ENCODE measurements around the gene METTL13. TPM values are rescaled to one million over a fixed set of nuclear protein-coding genes. Genes with fewer than 3 reads are reported as not detected.

The METTL13 gene
- total RNA-seq, 2 donors from 2014 or later = 19.9 to 42.7 TPM

- Histone ChIP-seq H3K27ac (no peak overlapping the region), H3K9me3 (no peaks in the 10 kb centered on the region), H3K4me1 (no peaks in the 10 kb centered on the region), H3K27me3 (no peaks in the 10 kb centered on the region), H3K9ac (ENCODE audit: low read depth in 2 of 2, low read length in 2 of 2) (no peak overlapping the region), H3K36me3 (peaks cover 28% of the 10 kb centered on the region), H3K4me3 (no peak overlapping the region)
- TF ChIP-seq CTCF (IDR thresholded peaks at IDR 0.05) = no peak
- no peak for DNase-seq
- intact Hi-C loops (cut with DNase I) = no loop called here
Measured at GRCh38 chr1:171790318-171790717, 8.9 kb downstream of the METTL13 start.

- H3K4me1 ChIP-seq = no peaks in the 10 kb centered on the region
- intact Hi-C loops (cut with DNase I) = no loop called here
Measured at GRCh38 chr1:171792656-171793369, 11.4 kb downstream of the METTL13 start.

GRCh38 chr1:171793636-171794035 lies 12.2 kb downstream of the METTL13 start:
- Histone ChIP-seq H3K36me3 (peaks cover 15% of the 10 kb centered on the region), H3K4me1 (no peaks in the 10 kb centered on the region), H3K9me3 (no peaks in the 10 kb centered on the region), H3K27ac (no peak overlapping the region), H3K4me3 (no peak overlapping the region), H3K27me3 (no peaks in the 10 kb centered on the region), H3K9ac (ENCODE audit: low read depth in 2 of 2, low read length in 2 of 2) (no peak overlapping the region)
- TF ChIP-seq CTCF (IDR thresholded peaks at IDR 0.05) = no peak
- intact Hi-C loops (cut with DNase I) = no loop called here
- DNase-seq = no peak

More at GRCh38 chr1:171792656-171793369, 11.4 kb downstream of the METTL13 start:
- H3K27ac ChIP-seq = no peak overlapping the region
- DNase-seq = no peak
- H3K9ac ChIP-seq (ENCODE audit: low read depth in 2 of 2, low read length in 2 of 2) = no peak overlapping the region
- H3K9me3 ChIP-seq = no peaks in the 10 kb centered on the region
- H3K4me3 ChIP-seq = no peak overlapping the region
- peaks cover 21% of the 10 kb centered on the region for H3K36me3 ChIP-seq
- TF ChIP-seq CTCF (IDR thresholded peaks at IDR 0.05) = no peak
- H3K27me3 ChIP-seq = no peaks in the 10 kb centered on the region

- DNase-seq = no peak
- no peaks in the 10 kb centered on the region for H3K27me3 ChIP-seq
- H3K36me3 ChIP-seq = peaks cover 15% of the 10 kb centered on the region
- no peaks in the 10 kb centered on the region for H3K9me3 ChIP-seq
- H3K27ac ChIP-seq = no peak overlapping the region
- H3K4me3 ChIP-seq = no peak overlapping the region
- no peaks in the 10 kb centered on the region for H3K4me1 ChIP-seq
- H3K9ac ChIP-seq (ENCODE audit: low read depth in 2 of 2, low read length in 2 of 2) = no peak overlapping the region
- intact Hi-C loops (cut with DNase I) = no loop called here
- TF ChIP-seq CTCF (IDR thresholded peaks at IDR 0.05) = no peak
Measured at GRCh38 chr1:171794085-171794484, 12.6 kb downstream of the METTL13 start.

- intact Hi-C loops (cut with DNase I) = no loop called here
- no peak overlapping the region for H3K9ac ChIP-seq (ENCODE audit: low read depth in 2 of 2, low read length in 2 of 2)
Measured at GRCh38 chr1:171796592-171796991, 15.1 kb downstream of the METTL13 start.

More at GRCh38 chr1:171796592-171796991, 15.1 kb downstream of the METTL13 start:
- H3K36me3 ChIP-seq = no peaks in the 10 kb centered on the region
- H3K27ac ChIP-seq = no peak overlapping the region
- no peak for DNase-seq
- no peak for TF ChIP-seq CTCF (IDR thresholded peaks at IDR 0.05)
- no peaks in the 10 kb centered on the region for H3K9me3 ChIP-seq
- H3K4me3 ChIP-seq = no peak overlapping the region
- no peaks in the 10 kb centered on the region for H3K4me1 ChIP-seq
- no peaks in the 10 kb centered on the region for H3K27me3 ChIP-seq

All from colonic mucosa (tissue), 4 donors.